Heart left ventricle (tissue), 16 donors: ENCODE data around the gene SYMPK. TPM values are rescaled to one million over a fixed set of nuclear protein-coding genes. Genes with fewer than 3 reads are reported as not detected.

ENCODE experiments used
- ATAC-seq, 4 donors: fragments of 200-7000 bp; cut with Tn5 transposase; one replicate each; pipeline ENCODE4 v1.9.1; 2020 to 2022; ENCODE audit warnings: moderate library complexity in 4 of 4, mild to moderate bottlenecking in 3 of 4, moderate number of reproducible peaks in 1 of 4
- DNase-seq, 5 donors: peaks; one replicate each; pipeline ENCODE4 v3.0.0-alpha.2; 2020
- H3K27ac ChIP-seq, 12 donors: fragments of 200-600 bp; sonication (generic) in 4 of 12; one replicate each; pipeline versions ENCODE4 v1.5.0 to v1.8.0; 2016 to 2022; ENCODE audit warnings: mild to moderate bottlenecking in 2 of 12
- H3K27me3 ChIP-seq, 9 donors: fragments of 200-600 bp; sonication (generic) in 2 of 9; one replicate each; pipeline versions ENCODE4 v1.5.1 to v1.8.0; 2016 to 2022; ENCODE audit warnings: mild to moderate bottlenecking in 3 of 9
- H3K36me3 ChIP-seq, 9 donors: fragments of 200-600 bp; sonication (generic) in 2 of 9; one replicate each; pipeline versions ENCODE4 v1.5.0 to v1.8.0; 2018 to 2022; ENCODE audit warnings: mild to moderate bottlenecking in 2 of 9
- H3K4me1 ChIP-seq, 12 donors: fragments of 200-600 bp; sonication (generic) in 4 of 12; one replicate each; pipeline versions ENCODE4 v1.5.0 to v1.8.0; 2016 to 2022; ENCODE audit warnings: mild to moderate bottlenecking in 3 of 12
- H3K4me3 ChIP-seq, 12 donors: fragments of 200-600 bp; sonication (generic) in 4 of 12; one replicate each; pipeline versions ENCODE4 v1.5.0 to v1.8.0; 2017 to 2022; ENCODE audit warnings: mild to moderate bottlenecking in 9 of 12, moderate library complexity in 4 of 12
- H3K9me3 ChIP-seq, 12 donors: fragments of 200-600 bp; sonication (generic) in 4 of 12; one replicate each; pipeline versions ENCODE4 v1.5.0 to v1.8.0; 2016 to 2022; ENCODE audit warnings: mild to moderate bottlenecking in 1 of 12
- CTCF ChIP-seq, 12 donors: fragments of 200-600 bp; sonication (generic) in 4 of 12; IDR thresholded peaks; one replicate each; pipeline versions ENCODE4 v1.5.0 to v1.8.0; 2018 to 2022; ENCODE audit warnings: antibody characterized with exemption in 12 of 12, mild to moderate bottlenecking in 5 of 12
- POLR2A ChIP-seq, 2 donors: fragments of 450-650 bp; IDR thresholded peaks; one replicate each; pipeline ENCODE4 v1.6.1; 2017; ENCODE audit warnings: antibody characterized with exemption in 2 of 2, mild to moderate bottlenecking in 2 of 2, moderate library complexity in 2 of 2
- WGBS, 4 donors: extraction: QIAGEN DNeasy Blood & Tissue Kit in 2 of 4; methylation state at CpG; one replicate each; pipeline versions ENCODE4 v1.1.5 to v1.1.7; 2013 to 2018; 5-methylcytosine and 5-hydroxymethylcytosine counted together
- intact Hi-C, 10 donors: fragments of 100-400 bp; cut with DNase I; formaldehyde crosslinking; loops; one replicate each; pipeline versions ENCODE4 v1.11.1 to v1.14.2; 2022
- polyA plus RNA-seq, 2 donors: library from polyadenylated mRNA; stranded (reverse); fragments of 200-250 nt; gene quantifications; one replicate each; pipeline ENCODE4 v1.2.3, GENCODE V29; 2013
- total RNA-seq, 9 donors: library from RNA; depleted of rRNA in 2 of 9; stranded (reverse); fragments of >200 nt in 2 of 9; fragmentation: NEBNext Ultra II Directional in 3 of 9; extraction: Animal tissue kit (Norgen Biotek cat#: 25700) in 3 of 9; gene quantifications; one replicate each; pipeline versions ENCODE4 v1.1.0 to v1.2.4, GENCODE V29; 2016 to 2023
- donor health status: ischemic (EF 13 %, LVEDD 7.1; RV severe dilation, severe dysfunction).
- donor health status: healthy with polysubstance abuse.
- donor health status: DM: no; HTN: yes; CAD: no.
- donor health status: DM: no; HTN: no; CAD: no.
- donor health status: ischemic (EF 25% LVEDD 6.9; RV normal size, moderate dysfunction).
- donor health status: ischemic (EF 25% LVEDD 5.7; RV mildly dilated, moderate dysfunction).
- donor health status: healthy.
- donor health status: DM: yes; HTN: yes; CAD: no.
- donor health status: ischemic (EF 35%, LVEDD 5.7; RV mildly dilated, moderate dysfunction).
- donor health status: nonischemic (EF 11% LVEDD 7.7; RV severe dilation, severe dysfunction).
- donor health status: DM: yes; HTN: yes; CAD: no.
- donor health status: PGD.
- donor health status: ischemic (EF 29% LVEDD 5.4; RV normal size, mild dysfunction).
- donor health status: nonischemic (EF 23%, LVEDD 6.1; RV moderate dilation, normal function).

Gene SYMPK
- total and polyA plus RNA-seq, 11 donors, result 21.9 to 47.7 (median 34.3) TPM

GRCh38 chr19:45817725-45818301 lies 45.1 kb downstream of the SYMPK start:
- TF ChIP-seq CTCF (IDR thresholded peaks at IDR 0.05), result no peak
- no peak for TF ChIP-seq POLR2A (IDR thresholded peaks at IDR 0.05)
- Histone ChIP-seq H3K4me3 (no peak overlapping the region), H3K9me3 (no peaks in the 10 kb centered on the region), H3K4me1 (peaks cover 0 to 33% (median 13%) of the 10 kb centered on the region in 12 donors), H3K27ac (no peak overlapping the region), H3K27me3 (peaks cover 0 to 17% (median 0%) of the 10 kb centered on the region in 9 donors), H3K36me3 (peaks cover 0 to 29% (median 24%) of the 10 kb centered on the region in 9 donors)
- intact Hi-C loops, result loop anchor here in 3 of 10 donors (5.0 kb wide), 1 partner anchor 64 kb away; no protein-coding TSS in a partner anchor
- DNase-seq (no peak), ATAC-seq (peak in 2 of 4 donors; percentile 5 to 11)
- WGBS, 4 donors, result 69 to 82% (median 79%) methylated on average over 5 to 19 of the region's 19 CpGs

DNA sequence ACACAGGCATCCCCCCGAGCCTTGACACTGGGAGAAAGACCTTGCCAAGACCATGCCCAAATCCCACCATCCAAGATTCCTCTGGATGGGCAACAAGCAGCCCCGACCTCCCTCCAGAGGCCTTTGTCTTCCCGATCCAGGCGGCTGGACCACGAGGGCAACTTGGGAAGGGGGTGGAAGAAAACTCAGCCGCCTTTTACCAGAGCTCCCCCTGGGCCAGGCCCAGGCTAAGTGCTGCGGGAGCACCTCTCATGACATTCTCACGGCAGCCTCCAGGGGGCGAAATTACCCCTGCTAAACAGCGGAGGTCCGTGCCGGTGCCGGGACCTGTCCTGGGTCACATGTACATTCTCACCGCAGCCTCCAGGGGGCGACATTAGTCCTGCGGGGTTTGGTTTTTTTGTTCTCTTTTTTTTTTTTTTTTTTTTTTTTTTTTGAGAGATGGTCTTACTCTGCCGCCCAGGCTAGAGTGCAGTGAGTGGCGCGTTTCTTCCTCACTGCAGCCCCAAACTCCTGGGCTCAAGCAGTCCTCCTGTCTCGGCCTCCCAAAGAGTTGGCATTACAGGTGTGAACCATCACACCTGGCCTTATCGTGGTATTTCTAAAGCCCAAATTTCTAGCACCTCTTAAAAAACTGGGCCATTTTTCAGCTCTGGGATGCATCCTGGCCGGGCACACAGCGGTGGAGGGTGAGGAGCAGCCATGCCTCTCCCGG lies 45.8 kb downstream of the SYMPK start:
- Histone ChIP-seq H3K4me3 (no peak overlapping the region), H3K9me3 (no peaks in the 10 kb centered on the region), H3K4me1 (peaks cover 0 to 33% (median 13%) of the 10 kb centered on the region in 12 donors), H3K27ac (no peak overlapping the region), H3K36me3 (peaks cover 0 to 22% (median 17%) of the 10 kb centered on the region in 9 donors), H3K27me3 (peaks cover 0 to 17% (median 0%) of the 10 kb centered on the region in 9 donors)
- ATAC-seq (peak; percentile 83 to 90 (median 85)), DNase-seq (peak; percentile 89 to 96 (median 94))
- no peak for TF ChIP-seq POLR2A (IDR thresholded peaks at IDR 0.05)
- peak; percentile 93 to 99 (median 98) for TF ChIP-seq CTCF (IDR thresholded peaks at IDR 0.05)
- WGBS, 4 donors, result 20 to 25% (median 23%) methylated on average over 18 to 24 of the region's 24 CpGs
- intact Hi-C loops, result loop anchor here in 3 of 10 donors (5.0 kb wide), 1 partner anchor 65 kb away; no protein-coding TSS in a partner anchor

GRCh38 chr19:45816236-45817009 lies 46.5 kb downstream of the SYMPK start:
- peak in 3 of 4 donors; percentile 1 to 6 (median 1) for ATAC-seq
- Histone ChIP-seq H3K27me3 (peaks cover 0 to 17% (median 0%) of the 10 kb centered on the region in 9 donors), H3K4me3 (peak overlapping the region in 9 of 12 donors; percentile 48 to 59 (median 56)), H3K36me3 (peaks cover 0 to 18% (median 13%) of the 10 kb centered on the region in 9 donors), H3K9me3 (no peaks in the 10 kb centered on the region), H3K27ac (peak overlapping the region in 3 of 12 donors; percentile 2 to 45 (median 24)), H3K4me1 (peaks cover 0 to 33% (median 13%) of the 10 kb centered on the region in 12 donors)
- intact Hi-C loops, result loop anchor here in 3 of 10 donors (5.0 kb wide), 1 partner anchor 66 kb away; no protein-coding TSS in a partner anchor
- 71 to 85% (median 75%) methylated on average over 11 to 18 of the region's 18 CpGs for WGBS, 4 donors
- TF ChIP-seq CTCF (IDR thresholded peaks at IDR 0.05), result no peak
- TF ChIP-seq POLR2A (IDR thresholded peaks at IDR 0.05), result no peak
- no peak for DNase-seq
